Epithelial cell of proximal tubule (primary cell): ENCODE measurements around the gene P2RX4. TPM values are rescaled to one million over a fixed set of nuclear protein-coding genes. Genes with fewer than 3 reads are reported as not detected.
A peak's percentile ranks its signal among the peaks of the same experiment; 100 is the strongest.
"Not testable (repeated sequence)": the region's sequence is repeated elsewhere in the genome, so short reads cannot be mapped to it uniquely, and the experiment has no call there.

Source experiments
- DNase-seq: peaks from one replicate; pipeline ENCODE4 v3.0.0-alpha.2; 2011; ENCODE audit warnings: low read depth
- H3K4me3 ChIP-seq: 2 replicates; pipeline ENCODE4 v1.5.1; 2011; ENCODE audit warnings: low read depth, mild to moderate bottlenecking, low read length
- CTCF ChIP-seq: conservative IDR thresholded peaks from 2 replicates; pipeline ENCODE4 v1.5.1; 2012; ENCODE audit warnings: low read depth, mild to moderate bottlenecking, low read length
- total RNA-seq: library from RNA; depleted of rRNA; stranded (reverse); fragments of >200 nt; gene quantifications from 2 replicates; pipeline ENCODE4 v1.2.3, GENCODE V29; 2015

P2RX4 gene
- 32.8 and 62.6 TPM in 2 replicates for total RNA-seq

- TF ChIP-seq CTCF: peak; percentile 28
- peak within 1 kb of the TSS; percentile 59 for H3K4me3 ChIP-seq
- DNase-seq: no peak
Measured at GRCh38 chr12:121209624-121210572, at the start of gene P2RX4. Gene P2RX4 (plus strand): TSS chr12:121210129. CDS start chr12:121210165, 36 bp downstream.

GRCh38 chr12:121162384-121162783 is 47.5 kb upstream of the P2RX4 start:
- TF ChIP-seq CTCF: no peak
- no peak for DNase-seq
- no peak overlapping the region for H3K4me3 ChIP-seq

GRCh38 chr12:121162985-121163384 is 46.9 kb upstream of the P2RX4 start:
- TF ChIP-seq CTCF: no peak
- H3K4me3 ChIP-seq: no peak overlapping the region
- DNase-seq: no peak

GRCh38 chr12:121164839-121165238 is 45.1 kb upstream of the P2RX4 start:
- DNase-seq: not testable (repeated sequence)

GRCh38 chr12:121165316-121165715 is 44.6 kb upstream of the P2RX4 start:
- DNase-seq: no peak
- TF ChIP-seq CTCF: no peak
- H3K4me3 ChIP-seq: no peak overlapping the region

More at GRCh38 chr12:121164839-121165238, 45.1 kb upstream of the P2RX4 start:
- not testable (repeated sequence) for H3K4me3 ChIP-seq

- H3K4me3 ChIP-seq: no peak overlapping the region
- DNase-seq: no peak
- no peak for TF ChIP-seq CTCF
Measured at GRCh38 chr12:121166356-121166755, 43.6 kb upstream of the P2RX4 start.

GRCh38 chr12:121167232-121167820 is 42.6 kb upstream of the P2RX4 start:
- no peak for TF ChIP-seq CTCF
- H3K4me3 ChIP-seq: no peak overlapping the region
- DNase-seq: no peak
